Psoas muscle (tissue), 8 donors: ENCODE measurements around the gene SBF2. TPM values are rescaled to one million over a fixed set of nuclear protein-coding genes. Genes with fewer than 3 reads are reported as not detected.
"Not testable (repeated sequence)": the region's sequence is repeated elsewhere in the genome, so short reads cannot be mapped to it uniquely, and the experiment has no call there.

Source experiments
- ATAC-seq, 4 donors: fragments of 200-7000 bp; cut with Tn5 transposase; one replicate each; pipeline ENCODE4 v1.9.1; 2020; ENCODE audit warnings: moderate library complexity in 3 of 4, mild to moderate bottlenecking in 2 of 4
- DNase-seq, 2 donors: peaks; one replicate each; pipeline ENCODE4 v3.0.0-alpha.2; 2020
- H3K27ac ChIP-seq: fragments of 200-600 bp; one replicate; pipeline ENCODE4 v1.8.0; 2022
- H3K27me3 ChIP-seq, 3 donors: fragments of 200-600 bp in 1 of 3; one replicate each; pipeline versions ENCODE4 v1.6.1 to v1.8.0; 2013 to 2022; ENCODE audit warnings: low read length in 2 of 3, mild to moderate bottlenecking in 2 of 3, moderate library complexity in 1 of 3; ENCODE audit not compliant: insufficient read depth in 3 of 3
- H3K36me3 ChIP-seq, 2 donors: fragments of 200-600 bp in 1 of 2; one replicate each; pipeline versions ENCODE4 v1.6.1 to v1.8.0; 2013 to 2022; ENCODE audit warnings: low read depth in 1 of 2, mild to moderate bottlenecking in 1 of 2, moderate library complexity in 1 of 2; ENCODE audit not compliant: insufficient read depth in 1 of 2
- H3K4me1 ChIP-seq: fragments of 200-600 bp; one replicate; pipeline ENCODE4 v1.8.0; 2022
- H3K4me3 ChIP-seq: fragments of 200-600 bp; one replicate; pipeline ENCODE4 v1.8.0; 2022; ENCODE audit warnings: mild to moderate bottlenecking
- H3K9me3 ChIP-seq: fragments of 200-600 bp; one replicate; pipeline ENCODE4 v1.8.0; 2022
- CTCF ChIP-seq: fragments of 200-600 bp; IDR thresholded peaks from one replicate; pipeline ENCODE4 v1.8.0; 2022; ENCODE audit warnings: antibody characterized with exemption
- WGBS, 3 donors: extraction: QIAGEN DNeasy Blood & Tissue Kit; methylation state at CpG; one replicate each; pipeline versions ENCODE4 v1.1.6 to v1.1.7; 2013; 5-methylcytosine and 5-hydroxymethylcytosine counted together
- intact Hi-C, 2 donors: fragments of 100-400 bp; cut with DNase I; formaldehyde crosslinking; loops; one replicate each; pipeline versions ENCODE4 v1.11.0 to v1.14.2; 2022
- polyA plus RNA-seq, 3 donors: library from polyadenylated mRNA; stranded (reverse); fragments of 200-250 nt; gene quantifications; one replicate each; pipeline ENCODE4 v1.2.3, GENCODE V29; 2013
- total RNA-seq, 4 donors: library from RNA; stranded (reverse); fragmentation: NEBNext Ultra II Directional in 2 of 4; extraction: Animal tissue kit (Norgen Biotek cat#: 25700) in 2 of 4; gene quantifications; one replicate each; pipeline versions ENCODE4 v1.2.1 to v1.2.4, GENCODE V29; 2021 to 2023
- donor health status: healthy with polysubstance abuse.
- donor health status: DM: no; HTN: no; CAD: no; lungs with moderate emphysema.
- donor health status: Bipolar disorder and iron deficiency.
- donor health status: healthy.
- donor health status: DM: yes; HTN: yes; CAD: no.
- donor health status: DM: no; HTN: no; CAD: no.
- donor health status: DM: no; HTN: no; CAD: no.
- donor health status: DM: yes; HTN: yes; CAD: no.

The SBF2 gene
- total and polyA plus RNA-seq, 7 donors, result 3.3 to 12.6 (median 10.6) TPM

GRCh38 chr11:10263929-10264328 lies 30.1 kb downstream of the SBF2 start:
- Histone ChIP-seq H3K27me3 (no peaks in the 10 kb centered on the region), H3K4me3 (no peak overlapping the region), H3K4me1 (no peaks in the 10 kb centered on the region), H3K27ac (no peak overlapping the region), H3K36me3 (no peaks in the 10 kb centered on the region), H3K9me3 (no peaks in the 10 kb centered on the region)
- DNase-seq (no peak), ATAC-seq (no peak)
- TF ChIP-seq CTCF, result no peak
- intact Hi-C loops, result no loop called here

- H3K27me3 ChIP-seq, result no peaks in the 10 kb centered on the region
- ATAC-seq (no peak), DNase-seq (no peak)
- no peak overlapping the region for H3K4me3 ChIP-seq
- peaks cover 3% of the 10 kb centered on the region for H3K4me1 ChIP-seq
- no peak for TF ChIP-seq CTCF
- H3K9me3 ChIP-seq, result no peaks in the 10 kb centered on the region
- H3K36me3 ChIP-seq, result no peaks in the 10 kb centered on the region
- intact Hi-C loops, result no loop called here
- H3K27ac ChIP-seq, result no peak overlapping the region
These were observed 32.2 kb downstream of the SBF2 start for GRCh38 chr11:10261821-10262220.

GRCh38 chr11:10257478-10257877 lies 36.5 kb downstream of the SBF2 start:
- Histone ChIP-seq H3K27ac (no peak overlapping the region), H3K9me3 (no peaks in the 10 kb centered on the region), H3K4me3 (no peak overlapping the region), H3K4me1 (peaks cover 12% of the 10 kb centered on the region), H3K27me3 (no peaks in the 10 kb centered on the region), H3K36me3 (no peaks in the 10 kb centered on the region)
- intact Hi-C loops, result no loop called here
- ATAC-seq (no peak), DNase-seq (no peak)
- TF ChIP-seq CTCF, result no peak
- 86 to 92% (median 87%) methylated on average over 4 of the region's 4 CpGs for WGBS, 3 donors

- Histone ChIP-seq H3K9me3 (no peaks in the 10 kb centered on the region), H3K27me3 (no peaks in the 10 kb centered on the region), H3K4me1 (peaks cover 12% of the 10 kb centered on the region), H3K36me3 (no peaks in the 10 kb centered on the region), H3K27ac (no peak overlapping the region), H3K4me3 (no peak overlapping the region)
- no peak for DNase-seq
- 49 to 72% (median 49%) methylated on average over 3 of the region's 3 CpGs for WGBS, 3 donors
- peak in 1 of 4 donors; percentile 37 for ATAC-seq
- TF ChIP-seq CTCF, result no peak
- intact Hi-C loops, result no loop called here
These were observed 38.5 kb downstream of the SBF2 start for GRCh38 chr11:10255388-10256125.

GRCh38 chr11:10249448-10250131 lies 44.4 kb downstream of the SBF2 start:
- ATAC-seq, H3K4me3 ChIP-seq, intact Hi-C loops, H3K36me3 ChIP-seq, DNase-seq, H3K9me3 ChIP-seq, H3K27me3 ChIP-seq, H3K4me1 ChIP-seq, H3K27ac ChIP-seq: not testable (repeated sequence)
- 97 to 99% (median 99%) methylated on average over 2 of the region's 2 CpGs for WGBS, 3 donors
